ENCODE measurements around the gene SH2B2.

SH2B2 gene

DNA sequence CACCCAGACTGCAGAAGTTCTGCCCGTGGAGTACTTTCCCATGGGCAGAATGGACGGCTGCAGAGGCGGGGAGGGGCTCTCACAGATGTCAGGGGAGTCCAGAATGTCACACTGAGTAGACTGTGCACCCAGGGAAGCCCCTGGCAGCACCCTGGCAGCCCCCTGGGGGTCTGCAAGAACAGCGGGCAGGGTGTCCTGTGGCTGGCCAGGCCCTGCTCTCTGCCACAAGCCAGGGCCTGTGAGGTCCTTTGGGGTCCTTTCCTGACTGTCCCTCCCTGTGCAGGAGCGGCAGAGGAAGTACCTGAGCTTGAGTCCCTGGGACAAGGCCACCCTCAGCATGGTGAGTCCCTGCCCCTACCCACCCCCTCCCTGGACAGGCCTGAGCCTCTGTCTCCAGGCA lies 6.1 kb upstream of the SH2B2 start:
- in situ Hi-C loops (cut with MboI; ENCODE audit: low pct_unique_long_range_greater_than_20kb, low sequenced_read_pairs, unreplicated experiment), result no loop called here
- DNase-seq (ENCODE audit: low spot score), result no peak
- TF ChIP-seq, protein P1, sequence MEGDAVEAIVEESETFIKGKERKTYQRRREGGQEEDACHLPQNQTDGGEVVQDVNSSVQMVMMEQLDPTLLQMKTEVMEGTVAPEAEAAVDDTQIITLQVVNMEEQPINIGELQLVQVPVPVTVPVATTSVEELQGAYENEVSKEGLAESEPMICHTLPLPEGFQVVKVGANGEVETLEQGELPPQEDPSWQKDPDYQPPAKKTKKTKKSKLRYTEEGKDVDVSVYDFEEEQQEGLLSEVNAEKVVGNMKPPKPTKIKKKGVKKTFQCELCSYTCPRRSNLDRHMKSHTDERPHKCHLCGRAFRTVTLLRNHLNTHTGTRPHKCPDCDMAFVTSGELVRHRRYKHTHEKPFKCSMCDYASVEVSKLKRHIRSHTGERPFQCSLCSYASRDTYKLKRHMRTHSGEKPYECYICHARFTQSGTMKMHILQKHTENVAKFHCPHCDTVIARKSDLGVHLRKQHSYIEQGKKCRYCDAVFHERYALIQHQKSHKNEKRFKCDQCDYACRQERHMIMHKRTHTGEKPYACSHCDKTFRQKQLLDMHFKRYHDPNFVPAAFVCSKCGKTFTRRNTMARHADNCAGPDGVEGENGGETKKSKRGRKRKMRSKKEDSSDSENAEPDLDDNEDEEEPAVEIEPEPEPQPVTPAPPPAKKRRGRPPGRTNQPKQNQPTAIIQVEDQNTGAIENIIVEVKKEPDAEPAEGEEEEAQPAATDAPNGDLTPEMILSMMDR (IDR thresholded peaks at IDR 0.05; ENCODE audit: extremely low read depth, insufficient read depth, missing control alignments), result no peak

DNA sequence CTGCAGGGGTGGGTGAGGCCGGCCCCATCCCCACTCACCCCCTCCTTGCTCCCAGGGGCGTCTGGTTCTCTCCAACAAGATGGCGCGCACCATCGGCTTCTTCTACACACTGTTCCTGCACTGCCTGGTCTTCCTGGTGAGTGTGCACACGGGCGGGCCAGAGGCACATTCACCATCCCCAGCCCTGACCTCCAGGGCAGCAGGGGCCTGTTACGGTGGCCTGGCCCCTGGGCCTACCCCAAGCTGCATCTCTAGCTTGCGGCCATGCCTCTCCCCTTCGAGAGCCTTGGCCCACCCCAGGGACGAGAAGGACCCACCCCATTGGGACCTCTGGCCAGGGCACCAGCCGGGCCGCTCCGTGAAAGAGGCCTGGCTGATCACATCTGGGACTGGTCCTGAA lies 4.9 kb upstream of the SH2B2 start:
- DNase-seq (ENCODE audit: low spot score), result no peak
- TF ChIP-seq, protein P1 (IDR thresholded peaks at IDR 0.05; ENCODE audit: extremely low read depth, insufficient read depth, missing control alignments), result no peak
- in situ Hi-C loops (cut with MboI; ENCODE audit: low pct_unique_long_range_greater_than_20kb, low sequenced_read_pairs, unreplicated experiment), result no loop called here

DNA sequence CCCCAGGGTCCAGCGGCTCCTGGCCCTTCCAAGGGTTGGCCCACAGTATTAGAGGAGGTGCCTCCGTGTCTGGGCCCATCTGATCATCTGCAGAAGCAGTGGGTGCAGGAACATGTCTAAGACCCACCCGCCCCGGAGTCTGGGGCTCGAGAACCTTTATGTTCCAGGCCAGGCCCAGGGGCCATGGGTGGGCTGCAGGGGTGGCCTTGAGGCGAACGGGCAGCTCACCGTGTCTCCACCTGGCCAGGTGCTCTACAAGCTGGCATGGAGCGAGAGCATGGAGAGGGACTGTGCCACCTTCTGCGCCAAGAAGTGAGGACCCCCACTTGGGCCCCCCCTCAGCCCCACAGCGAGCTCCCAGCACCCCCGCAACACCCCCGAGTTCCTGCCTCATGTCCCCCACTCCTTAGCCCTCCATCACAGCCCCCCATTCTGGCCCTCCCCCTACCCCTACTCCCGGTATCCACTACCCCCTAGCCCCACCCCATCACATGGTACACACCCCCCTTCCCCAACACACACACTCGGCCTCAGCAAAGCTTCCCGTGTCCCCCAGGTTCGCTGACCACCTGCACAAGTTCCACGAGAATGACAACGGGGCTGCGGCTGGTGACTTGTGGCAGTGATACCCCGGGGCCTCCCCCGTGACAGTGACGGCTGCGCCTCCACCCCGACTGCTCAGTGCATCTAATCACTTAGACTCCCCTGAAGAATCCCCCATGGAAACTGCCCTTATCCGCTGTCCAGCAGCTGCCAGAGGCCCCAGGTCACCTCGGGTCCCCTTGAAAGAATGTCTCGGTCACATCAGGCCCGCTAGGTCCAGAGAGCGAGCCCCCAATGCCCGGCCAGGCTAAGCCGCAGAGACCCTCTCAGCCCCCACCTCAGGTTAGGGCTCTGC lies 4.0 kb upstream of the SH2B2 start:
- DNase-seq (ENCODE audit: low spot score), result no peak
- TF ChIP-seq, protein P1 (IDR thresholded peaks at IDR 0.05; ENCODE audit: extremely low read depth, insufficient read depth, missing control alignments), result no peak
- in situ Hi-C loops (cut with MboI; ENCODE audit: low pct_unique_long_range_greater_than_20kb, low sequenced_read_pairs, unreplicated experiment), result no loop called here

DNA sequence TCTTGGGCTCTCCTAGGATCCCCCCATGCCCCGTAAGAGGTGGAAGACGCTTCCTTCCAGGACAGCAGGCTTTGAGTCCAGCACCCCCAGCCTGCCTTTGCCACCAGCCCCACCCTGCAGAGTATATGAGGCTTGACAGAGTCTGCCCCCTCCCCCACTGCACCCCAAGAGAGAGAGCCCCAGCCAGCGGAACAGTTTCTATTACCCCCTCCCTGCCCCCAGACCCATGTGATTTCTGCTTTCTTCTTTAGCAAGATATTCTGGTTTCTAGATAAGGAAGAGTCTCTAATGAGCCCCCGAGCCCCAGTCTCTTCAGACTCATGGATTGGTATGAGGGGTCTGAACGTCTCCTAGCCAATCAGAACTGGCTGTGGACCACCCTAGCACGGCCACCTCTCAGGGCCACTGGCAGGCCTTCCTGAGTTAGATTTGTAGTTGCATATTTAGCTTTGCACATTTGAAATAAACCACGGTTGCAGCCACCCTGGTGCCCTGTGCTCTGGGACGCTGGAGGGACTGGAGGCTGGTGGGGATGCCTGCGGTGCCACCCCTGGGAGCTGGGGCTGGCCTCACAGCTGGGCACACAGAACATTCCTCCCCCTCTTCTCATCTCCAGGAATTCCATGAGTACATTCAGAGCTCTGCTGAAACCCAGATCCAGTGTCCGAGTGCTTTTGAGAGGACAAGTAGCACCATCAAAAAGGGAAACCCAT lies 3.0 kb upstream of the SH2B2 start:
- no peak for DNase-seq (ENCODE audit: low spot score)
- TF ChIP-seq, protein P1 (IDR thresholded peaks at IDR 0.05; ENCODE audit: extremely low read depth, insufficient read depth, missing control alignments), result no peak
- in situ Hi-C loops (cut with MboI; ENCODE audit: low pct_unique_long_range_greater_than_20kb, low sequenced_read_pairs, unreplicated experiment), result no loop called here

DNA sequence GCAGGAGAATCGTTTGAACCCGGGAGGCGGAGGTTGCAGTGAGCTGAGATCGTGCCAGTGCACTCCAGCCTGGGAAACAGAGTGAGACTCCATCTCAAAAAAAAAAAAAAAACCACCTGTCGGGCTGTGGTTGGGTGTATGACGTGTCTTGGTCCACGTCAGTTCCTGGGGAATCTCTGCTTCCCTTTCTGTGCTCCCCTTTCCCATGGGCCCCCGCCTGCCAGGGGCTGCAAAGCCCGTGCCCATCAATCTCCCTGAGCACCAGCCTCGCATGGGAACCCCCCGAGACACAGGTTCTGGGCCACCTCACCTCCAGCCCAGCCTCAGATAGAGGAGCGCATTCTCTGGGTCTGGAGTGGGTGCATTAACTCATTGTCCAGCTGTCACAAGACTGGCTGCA lies 2.3 kb upstream of the SH2B2 start:
- TF ChIP-seq, protein P1 (IDR thresholded peaks at IDR 0.05; ENCODE audit: extremely low read depth, insufficient read depth, missing control alignments), result no peak
- DNase-seq (ENCODE audit: low spot score), result no peak
- in situ Hi-C loops (cut with MboI; ENCODE audit: low pct_unique_long_range_greater_than_20kb, low sequenced_read_pairs, unreplicated experiment), result no loop called here

DNA sequence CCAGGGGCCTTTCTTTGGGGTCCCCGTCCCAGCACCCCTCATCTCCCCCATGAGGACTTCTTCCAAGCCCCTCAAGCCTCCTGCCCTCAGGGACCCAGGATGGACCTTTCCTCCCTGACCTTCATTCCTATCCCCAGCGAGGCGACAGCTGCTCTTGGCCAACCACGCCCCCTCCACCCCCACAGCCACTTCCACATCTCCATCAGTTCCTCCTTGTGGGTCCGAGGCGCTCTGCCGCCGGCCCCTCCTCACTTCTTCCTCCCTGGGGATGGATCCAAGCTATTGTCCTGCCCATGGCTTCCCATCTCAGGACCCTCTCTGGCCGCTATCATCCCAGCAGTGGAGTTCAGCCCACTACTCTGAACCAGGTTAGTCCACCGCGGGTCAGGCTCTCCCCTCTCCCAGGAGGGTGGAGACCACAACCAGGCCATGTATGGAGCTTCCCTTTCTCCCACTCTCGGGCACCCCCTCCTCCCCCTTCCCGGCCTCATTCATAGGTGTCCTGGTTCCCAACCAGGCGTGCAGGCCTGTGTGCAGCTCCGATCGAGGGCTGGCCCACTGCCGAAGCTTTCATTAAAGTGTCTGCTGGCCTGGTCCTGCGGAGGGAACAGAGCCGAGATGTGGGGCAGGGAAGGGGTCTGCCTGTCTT lies 1.7 kb upstream of the SH2B2 start:
- DNase-seq (ENCODE audit: low spot score), result no peak
- TF ChIP-seq, protein P1 (IDR thresholded peaks at IDR 0.05; ENCODE audit: extremely low read depth, insufficient read depth, missing control alignments), result no peak
- in situ Hi-C loops (cut with MboI; ENCODE audit: low pct_unique_long_range_greater_than_20kb, low sequenced_read_pairs, unreplicated experiment), result no loop called here

Measured in GM13977 (cell line).